ENCODE results near the gene RIPPLY2. TPM values are rescaled to one million over a fixed set of nuclear protein-coding genes. Genes with fewer than 3 reads are reported as not detected.

Gene RIPPLY2
- total and polyA plus RNA-seq, 9 of the 15 experiments (the other 6 are each of a cell fraction or from before 2014, with no cell fraction given), result not detected

- TF ChIP-seq TFE3 (CRISPR knock-in tag; IDR thresholded peaks at IDR 0.05) (no peak), ZNF12 (CRISPR knock-in tag; IDR thresholded peaks at IDR 0.05) (peak; percentile 82; the same call in 1 of the 2 replicates), ATF6 (CRISPR knock-in tag; IDR thresholded peaks at IDR 0.05) (peak; percentile 98; the same call in 1 of the 2 replicates), RBM15 (IDR thresholded peaks at IDR 0.05; ENCODE audit: insufficient read depth, low read length) (no peak), CREB5 (CRISPR knock-in tag; IDR thresholded peaks at IDR 0.05) (no peak), ZNF3 (CRISPR knock-in tag; IDR thresholded peaks at IDR 0.05) (no peak), FOXA1 (IDR thresholded peaks at IDR 0.05; ENCODE audit: borderline replicate concordance) (no peak), THRAP3 (IDR thresholded peaks at IDR 0.05; ENCODE audit: borderline replicate concordance) (0 out of 2 replicates have a peak, but pooled peaks have one; percentile 15), ARID3B (CRISPR knock-in tag; IDR thresholded peaks at IDR 0.05; ENCODE audit: borderline replicate concordance) (no peak), ZFPM2 (CRISPR knock-in tag; IDR thresholded peaks at IDR 0.05) (no peak), ZNF830 (CRISPR knock-in tag; IDR thresholded peaks at IDR 0.05) (no peak), ZNF121 (CRISPR knock-in tag; conservative IDR thresholded peaks at IDR 0.05) (0 out of 2 replicates have a peak, but pooled peaks have one; percentile 18), ZNF639 (CRISPR knock-in tag; conservative IDR thresholded peaks at IDR 0.05 in 1 of 2, IDR thresholded peaks at IDR 0.05 in 1 of 2) (peak; percentile 92 to 94; a peak in 3 of 4 replicates), BRD9 (IDR thresholded peaks at IDR 0.05; ENCODE audit: low read depth, partially characterized antibody) (peak; percentile 51), SREBF2 (CRISPR knock-in tag; IDR thresholded peaks at IDR 0.05) (peak; percentile 95; the same call in 1 of the 2 replicates), ZC3H8 (IDR thresholded peaks at IDR 0.05) (0 out of 2 replicates have a peak, but pooled peaks have one; percentile 62), ZNF324 (CRISPR knock-in tag; IDR thresholded peaks at IDR 0.05) (no peak), GABPB2 (CRISPR knock-in tag; conservative IDR thresholded peaks at IDR 0.05) (no peak), DNMT1 (IDR thresholded peaks at IDR 0.05) (0 out of 2 replicates have a peak, but pooled peaks have one; percentile 67)
Measured at GRCh38 chr6:83859410-83860358, 6.5 kb downstream of the RIPPLY2 start, which contains the start of gene CYB5R4 (continued).
